K562 (cell line): Measurements from ENCODE around the gene SVIL. TPM values are rescaled to one million over a fixed set of nuclear protein-coding genes. Genes with fewer than 3 reads are reported as not detected.
A peak's percentile ranks its signal among the peaks of the same experiment; 100 is the strongest.

ENCODE experiments used
- ATAC-seq: fragments of 200-7000 bp; cut with Tn5 transposase; 3 replicates; pipeline ENCODE4 v1.9.1; 2020; ENCODE audit warnings: moderate library complexity
- Bru-seq: library from RNA; stranded (reverse); fragments of 400-500 nt; gene quantifications from one replicate; lab custom pipeline; 2021; lab: Mats Ljungman, UMichigan
- BruChase-seq, 2 experiments: library from RNA; stranded (reverse); fragments of 400-500 nt; gene quantifications; one replicate each; lab custom pipeline; 2021; lab: Mats Ljungman, UMichigan
- BruUV-seq: library from RNA; stranded (reverse); fragments of 400-500 nt; replicated peaks from 2 replicates; lab custom pipeline; 2021; lab: Mats Ljungman, UMichigan
- CTCF ChIA-PET: fragments of 300-600 bp; formaldehyde crosslinking; extraction: SDS; loops from one replicate; lab custom pipeline; 2021; ENCODE audit warnings: low intra/inter-chr PET ratio; lab: Yijun Ruan, JAX
- POLR2A ChIA-PET: fragments of 300-600, 350-650 bp; sonication (Branson Sonifier 250); formaldehyde crosslinking; extraction: SDS; loops from one replicate; lab custom pipeline; 2021; ENCODE audit warnings: antibody characterized with exemption, inconsistent platforms; lab: Yijun Ruan, JAX
- DNase-seq, 4 experiments: peaks; one replicate each; pipeline versions ENCODE4 v3.0.0 to v3.0.0-alpha.2; 2011 to 2018; ENCODE audit warnings: low spot score in 3 of 4, mixed read lengths in 3 of 4; ENCODE audit errors: extremely low read depth in 1 of 4
- FAIRE-seq: peaks from 2 replicates; lab custom pipeline; 2011; peaks lifted over from hg19 to GRCh38; lab: Jason Lieb, UNC
- H2AFZ ChIP-seq: 2 replicates; pipeline ENCODE4 v1.6.0; 2011; ENCODE audit warnings: low read depth, low read length, control low read depth, inconsistent platforms
- H3K27ac ChIP-seq: fragments of 200-600 bp; 3 replicates; pipeline ENCODE4 v1.8.0; 2011; ENCODE audit warnings: low read depth, mild to moderate bottlenecking, control low read depth, inconsistent platforms, low read length, moderate library complexity, mixed read lengths; ENCODE audit errors: extremely low read depth
- H3K27me3 ChIP-seq, 2 experiments: fragments of 300-600 bp in 1 of 2; 2 replicates in 1 of 2; 3 replicates in 1 of 2; pipeline versions ENCODE4 v1.6.0 to v1.8.0; 2011; ENCODE audit warnings: inconsistent platforms in 2 of 2, low read length in 2 of 2, mild to moderate bottlenecking in 1 of 2, mixed read lengths in 1 of 2, moderate library complexity in 1 of 2; ENCODE audit not compliant: control insufficient read depth in 2 of 2, insufficient read depth in 2 of 2
- H3K36me3 ChIP-seq: fragments of 300-600 bp; 3 replicates; pipeline ENCODE4 v1.8.0; 2011; ENCODE audit warnings: mild to moderate bottlenecking, low read length, inconsistent platforms; ENCODE audit not compliant: control insufficient read depth, insufficient read depth
- H3K4me1 ChIP-seq, 2 experiments: fragments of 200-600 bp in 1 of 2; replicated peaks in 1 of 2; 2 replicates in 1 of 2; 3 replicates in 1 of 2; pipeline versions ENCODE4 v1.5.1 to v1.8.0; 2011; ENCODE audit warnings: inconsistent platforms in 2 of 2, low read length in 2 of 2, mild to moderate bottlenecking in 1 of 2, mixed read lengths in 1 of 2, moderate library complexity in 1 of 2; ENCODE audit not compliant: control insufficient read depth in 2 of 2, insufficient read depth in 2 of 2
- H3K4me2 ChIP-seq: 2 replicates; pipeline ENCODE4 v1.6.1; 2011; ENCODE audit warnings: low read length, control low read depth, inconsistent platforms, mixed read lengths; ENCODE audit not compliant: insufficient read depth
- H3K4me3 ChIP-seq: fragments of 200-600 bp; sonication (generic), shearing (Covaris generic); 2 replicates; pipeline ENCODE4 v1.5.1; 2016; ENCODE audit warnings: control low read depth, inconsistent platforms
- H3K79me2 ChIP-seq: fragments of 200-600 bp; 3 replicates; pipeline ENCODE4 v1.8.0; 2011; ENCODE audit warnings: low read length, inconsistent platforms; ENCODE audit not compliant: control insufficient read depth, insufficient read depth
- H3K9ac ChIP-seq, 2 experiments: 2 replicates each; pipeline versions ENCODE4 v1.6.0 to v1.6.1; 2011; ENCODE audit warnings: low read depth in 2 of 2, low read length in 2 of 2, control low read depth in 1 of 2, inconsistent platforms in 1 of 2, mild to moderate bottlenecking in 1 of 2, mixed read lengths in 1 of 2; ENCODE audit not compliant: insufficient read depth in 1 of 2
- H3K9me1 ChIP-seq: one replicate; pipeline ENCODE4 v1.6.0; 2011; ENCODE audit warnings: inconsistent platforms, mild to moderate bottlenecking, low read length, moderate library complexity; ENCODE audit not compliant: control insufficient read depth, insufficient read depth
- H3K9me3 ChIP-seq: replicated peaks from 2 replicates; pipeline ENCODE4 v1.5.1; 2011; ENCODE audit warnings: low read depth, low read length, inconsistent platforms; ENCODE audit not compliant: control insufficient read depth, insufficient read depth
- H4K20me1 ChIP-seq: replicated peaks from 2 replicates; pipeline ENCODE4 v1.6.1; 2011; ENCODE audit warnings: low read length, inconsistent platforms, mixed read lengths; ENCODE audit not compliant: control insufficient read depth, insufficient read depth
- BCL6 ChIP-seq: fragments of 250-450 bp; sonication (Bioruptor Pico); IDR thresholded peaks from 2 replicates; pipeline ENCODE4 v1.4.0; 2020
- WGBS: fragments of 100-300 bp; shearing (Covaris generic); methylation state at CpG from one replicate; pipeline ENCODE4 v1.1.6; 2016; ENCODE audit warnings: low coverage, mixed read lengths; ENCODE audit not compliant: insufficient coverage; ENCODE audit errors: missing lambda C conversion rate; 5-methylcytosine and 5-hydroxymethylcytosine counted together
- in situ Hi-C: fragments of 300-500 bp; cut with MboI; formaldehyde crosslinking; loops from 4 replicates; pipeline ENCODE4 v1.15.0; 2018; ENCODE audit warnings: inconsistent platforms, mixed read lengths
- intact Hi-C: fragments of 100-400 bp; cut with micrococcal nuclease; formaldehyde crosslinking; loops from 2 replicates; pipeline ENCODE4 v1.14.2; 2022
- long read RNA-seq, 3 experiments: library from polyadenylated mRNA in 2 of 3; library from RNA in 1 of 3; unstranded in 2 of 3; stranded (forward) in 1 of 3; transcript quantifications; one replicate each; pipeline ENCODE4 v2.0.0, GENCODE V29; 2019 to 2022
- polyA minus RNA-seq, 3 experiments: library from RNA; depleted of rRNA, polyadenylated mRNA; stranded (reverse); fragments of >200 nt; gene quantifications; 2 replicates each; pipeline ENCODE4 v1.2.3, GENCODE V29; 2011
- polyA plus RNA-seq, 8 experiments: library from polyadenylated mRNA; depleted of rRNA in 4 of 8; stranded (reverse) in 5 of 8; unstranded in 3 of 8; fragments of >200 nt; fragmentation: Nextera tagmentation in 2 of 8; fragmentation: Illumina TruSeq in 1 of 8; extraction: Ambion mirVana in 2 of 8; extraction: Trizol in 1 of 8; gene quantifications; 2 replicates each; pipeline versions ENCODE4 v1.2.1 to v1.2.3, GENCODE V29; 2011 to 2014; ENCODE audit warnings: inconsistent platforms in 1 of 8, missing spikeins in 1 of 8
- total RNA-seq, 7 experiments: library from RNA; depleted of rRNA in 6 of 7; stranded (reverse); fragments of >200 nt in 6 of 7; fragmentation: Illumina TruSeq in 2 of 7; extraction: Trizol in 2 of 7; gene quantifications; 2 replicates each; pipeline versions ENCODE4 v1.2.1 to v1.2.3, GENCODE V29; 2011 to 2021; ENCODE audit warnings: low replicate concordance in 1 of 7
- TF ChIP-seq, protein P1 (sequence below), 2 experiments: fragments of 200-800 bp in 1 of 2; sonication (Bioruptor generic) in 1 of 2; sonication (generic) in 1 of 2; formaldehyde crosslinking in 1 of 2; IDR thresholded peaks in 1 of 2; conservative IDR thresholded peaks in 1 of 2; 2 replicates each; pipeline versions ENCODE4 v1.5.0 to v1.6.1; 2016 to 2020; ENCODE audit warnings: missing compliant biosample characterization in 1 of 2, missing genetic modification characterization in 1 of 2, missing genetic modification reagents in 1 of 2

SVIL gene, protein sequence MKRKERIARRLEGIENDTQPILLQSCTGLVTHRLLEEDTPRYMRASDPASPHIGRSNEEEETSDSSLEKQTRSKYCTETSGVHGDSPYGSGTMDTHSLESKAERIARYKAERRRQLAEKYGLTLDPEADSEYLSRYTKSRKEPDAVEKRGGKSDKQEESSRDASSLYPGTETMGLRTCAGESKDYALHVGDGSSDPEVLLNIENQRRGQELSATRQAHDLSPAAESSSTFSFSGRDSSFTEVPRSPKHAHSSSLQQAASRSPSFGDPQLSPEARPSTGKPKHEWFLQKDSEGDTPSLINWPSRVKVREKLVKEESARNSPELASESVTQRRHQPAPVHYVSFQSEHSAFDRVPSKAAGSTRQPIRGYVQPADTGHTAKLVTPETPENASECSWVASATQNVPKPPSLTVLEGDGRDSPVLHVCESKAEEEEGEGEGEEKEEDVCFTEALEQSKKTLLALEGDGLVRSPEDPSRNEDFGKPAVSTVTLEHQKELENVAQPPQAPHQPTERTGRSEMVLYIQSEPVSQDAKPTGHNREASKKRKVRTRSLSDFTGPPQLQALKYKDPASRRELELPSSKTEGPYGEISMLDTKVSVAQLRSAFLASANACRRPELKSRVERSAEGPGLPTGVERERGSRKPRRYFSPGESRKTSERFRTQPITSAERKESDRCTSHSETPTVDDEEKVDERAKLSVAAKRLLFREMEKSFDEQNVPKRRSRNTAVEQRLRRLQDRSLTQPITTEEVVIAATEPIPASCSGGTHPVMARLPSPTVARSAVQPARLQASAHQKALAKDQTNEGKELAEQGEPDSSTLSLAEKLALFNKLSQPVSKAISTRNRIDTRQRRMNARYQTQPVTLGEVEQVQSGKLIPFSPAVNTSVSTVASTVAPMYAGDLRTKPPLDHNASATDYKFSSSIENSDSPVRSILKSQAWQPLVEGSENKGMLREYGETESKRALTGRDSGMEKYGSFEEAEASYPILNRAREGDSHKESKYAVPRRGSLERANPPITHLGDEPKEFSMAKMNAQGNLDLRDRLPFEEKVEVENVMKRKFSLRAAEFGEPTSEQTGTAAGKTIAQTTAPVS (N-terminal part only)
- total RNA-seq (2011; cell fraction: chromatin; rRNA removed; ENCODE audit: low replicate concordance): not detected in 2 replicates
- not detected in 2 replicates for total RNA-seq (2011; cell fraction: nucleolus; rRNA removed)
- not detected in 2 replicates for total RNA-seq (2011; cell fraction: nucleoplasm; rRNA removed)
- total RNA-seq (2014; rRNA removed) (0.08 TPM in 1 of 2 replicates, not detected in the other), total RNA-seq (2014; rRNA removed; fragmentation: Illumina TruSeq; extraction: Trizol) (not detected in 2 replicates), total RNA-seq (2015; rRNA removed; fragmentation: Illumina TruSeq; extraction: Trizol) (under 0.01 TPM in 1 of 2 replicates, not detected in the other), total RNA-seq (2021) (0.07 and 0.27 TPM in 2 replicates), polyA plus RNA-seq (2011; rRNA removed) (0.01 TPM in 1 of 2 replicates, not detected in the other), polyA plus RNA-seq (2014; fragmentation: Illumina TruSeq; extraction: Trizol) (0.01 TPM in 2 replicates), polyA plus RNA-seq (2014; fragmentation: Nextera tagmentation; extraction: Ambion mirVana) (under 1 TPM; 0.13 to 0.18 TPM), polyA plus RNA-seq (2014; rRNA removed) (0.03 TPM in 1 of 2 replicates, not detected in the other), polyA minus RNA-seq (2011; rRNA and poly(A)+ RNA removed) (not detected in 2 replicates), Bru-seq, nascent RNA (percentile 13 among the genes with signal in this experiment), BruChase-seq, experiment 1, labeled RNA remaining after a 2-hour chase (percentile 13 among the genes with signal in this experiment), BruChase-seq, experiment 2, labeled RNA remaining after a 6-hour chase (percentile 13 among the genes with signal in this experiment)
- polyA plus RNA-seq (2011; cell fraction: cytosol; rRNA removed): 0.01 TPM in 1 of 2 replicates, not detected in the other
- not detected in 2 replicates for polyA plus RNA-seq (2011; cell fraction: nucleus; rRNA removed)
- polyA plus RNA-seq (2012): 0.07 and 0.14 TPM in 2 replicates
- 0.27 TPM in 1 of 2 replicates, not detected in the other for polyA minus RNA-seq (2011; cell fraction: cytosol; rRNA and poly(A)+ RNA removed)
- polyA minus RNA-seq (2011; cell fraction: nucleus; rRNA and poly(A)+ RNA removed): under 0.01 TPM in 1 of 2 replicates, not detected in the other
- long read RNA-seq, experiment 1, partial matches to known transcripts: 0 of 2 reads
- long read RNA-seq, experiment 1, other reads (novel, unspliced or antisense): 2 of 2 reads
- long read RNA-seq, experiment 2: 0 reads
- long read RNA-seq, experiment 3: 0 reads

- Histone ChIP-seq H3K9ac (no peak within 1 kb of the TSS), H3K9me3 (no peaks in the 10 kb centered on the region), H3K9me1 (no peaks in the 10 kb centered on the region), H3K4me1 (no peaks in the 10 kb centered on the region), H3K4me2 (no peak within 1 kb of the TSS), H3K36me3 (no peaks in the 10 kb centered on the region), H3K79me2 (no peaks in the 10 kb centered on the region), H3K27me3 (peaks cover 0 to 7% of the 10 kb centered on the region in 2 experiments; a peak in 1 of 5 replicates), H2AFZ (no peak within 1 kb of the TSS), H3K4me3 (no peak within 1 kb of the TSS), H3K27ac (no peak within 1 kb of the TSS), H4K20me1 (no peaks in the 10 kb centered on the region)
- no peak for ATAC-seq
- no peak for TF ChIP-seq BCL6 (CRISPR knock-in tag)
- TF ChIP-seq, protein P1, sequence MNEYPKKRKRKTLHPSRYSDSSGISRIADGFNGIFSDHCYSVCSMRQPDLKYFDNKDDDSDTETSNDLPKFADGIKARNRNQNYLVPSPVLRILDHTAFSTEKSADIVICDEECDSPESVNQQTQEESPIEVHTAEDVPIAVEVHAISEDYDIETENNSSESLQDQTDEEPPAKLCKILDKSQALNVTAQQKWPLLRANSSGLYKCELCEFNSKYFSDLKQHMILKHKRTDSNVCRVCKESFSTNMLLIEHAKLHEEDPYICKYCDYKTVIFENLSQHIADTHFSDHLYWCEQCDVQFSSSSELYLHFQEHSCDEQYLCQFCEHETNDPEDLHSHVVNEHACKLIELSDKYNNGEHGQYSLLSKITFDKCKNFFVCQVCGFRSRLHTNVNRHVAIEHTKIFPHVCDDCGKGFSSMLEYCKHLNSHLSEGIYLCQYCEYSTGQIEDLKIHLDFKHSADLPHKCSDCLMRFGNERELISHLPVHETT (CRISPR knock-in tag; conservative IDR thresholded peaks at IDR 0.05 in 1 of 2, IDR thresholded peaks at IDR 0.05 in 1 of 2): no peak
- intact Hi-C loops (no loop called here), in situ Hi-C loops (no loop called here)
- WGBS: under 1% methylated on average over 10 of the region's 10 CpGs
- ChIA-PET CTCF (interaction anchor here (0.6 kb wide), 1 partner anchor 88 kb away, joined by 3 read pairs; no protein-coding TSS in a partner anchor), POLR2A (interaction anchor here (0.6 kb wide), 1 partner anchor 507 kb away, joined by 3 read pairs; no protein-coding TSS in a partner anchor)
- DNase-seq: no peak
- FAIRE-seq: no peak
- BruUV-seq: no TSS peak
Observed at GRCh38 chr10:29634764-29635625, at the start of gene SVIL. SVIL (minus strand) TSS chr10:29634971; CDS start chr10:29555058, 79,913 bp downstream.
